K562 (cell line): ENCODE data around the gene TMEM255A. TPM values are rescaled to one million over a fixed set of nuclear protein-coding genes. Genes with fewer than 3 reads are reported as not detected.
A peak's percentile ranks its signal among the peaks of the same experiment; 100 is the strongest.

Source experiments
- ATAC-seq: fragments of 200-7000 bp; cut with Tn5 transposase; 3 replicates; pipeline ENCODE4 v1.9.1; 2020; ENCODE audit warnings: moderate library complexity
- BruUV-seq: library from RNA; stranded (reverse); fragments of 400-500 nt; replicated peaks from 2 replicates; lab custom pipeline; 2021; lab: Mats Ljungman, UMichigan
- CTCF ChIA-PET: fragments of 300-600 bp; formaldehyde crosslinking; extraction: SDS; loops from one replicate; lab custom pipeline; 2021; ENCODE audit warnings: low intra/inter-chr PET ratio; lab: Yijun Ruan, JAX
- POLR2A ChIA-PET: fragments of 300-600, 350-650 bp; sonication (Branson Sonifier 250); formaldehyde crosslinking; extraction: SDS; loops from one replicate; lab custom pipeline; 2021; ENCODE audit warnings: antibody characterized with exemption, inconsistent platforms; lab: Yijun Ruan, JAX
- DNase-seq, 4 experiments: peaks; one replicate each; pipeline versions ENCODE4 v3.0.0 to v3.0.0-alpha.2; 2011 to 2018; ENCODE audit warnings: low spot score in 3 of 4, mixed read lengths in 3 of 4; ENCODE audit errors: extremely low read depth in 1 of 4
- FAIRE-seq: peaks from 2 replicates; lab custom pipeline; 2011; peaks lifted over from hg19 to GRCh38; lab: Jason Lieb, UNC
- H2AFZ ChIP-seq: 2 replicates; pipeline ENCODE4 v1.6.0; 2011; ENCODE audit warnings: low read depth, low read length, control low read depth, inconsistent platforms
- H3K27ac ChIP-seq: fragments of 200-600 bp; 3 replicates; pipeline ENCODE4 v1.8.0; 2011; ENCODE audit warnings: low read depth, mild to moderate bottlenecking, control low read depth, inconsistent platforms, low read length, moderate library complexity, mixed read lengths; ENCODE audit errors: extremely low read depth
- H3K27me3 ChIP-seq, 2 experiments: fragments of 300-600 bp in 1 of 2; 2 replicates in 1 of 2; 3 replicates in 1 of 2; pipeline versions ENCODE4 v1.6.0 to v1.8.0; 2011; ENCODE audit warnings: inconsistent platforms in 2 of 2, low read length in 2 of 2, mild to moderate bottlenecking in 1 of 2, mixed read lengths in 1 of 2, moderate library complexity in 1 of 2; ENCODE audit not compliant: control insufficient read depth in 2 of 2, insufficient read depth in 2 of 2
- H3K36me3 ChIP-seq: fragments of 300-600 bp; 3 replicates; pipeline ENCODE4 v1.8.0; 2011; ENCODE audit warnings: mild to moderate bottlenecking, low read length, inconsistent platforms; ENCODE audit not compliant: control insufficient read depth, insufficient read depth
- H3K4me1 ChIP-seq, 2 experiments: fragments of 200-600 bp in 1 of 2; replicated peaks in 1 of 2; 2 replicates in 1 of 2; 3 replicates in 1 of 2; pipeline versions ENCODE4 v1.5.1 to v1.8.0; 2011; ENCODE audit warnings: inconsistent platforms in 2 of 2, low read length in 2 of 2, mild to moderate bottlenecking in 1 of 2, mixed read lengths in 1 of 2, moderate library complexity in 1 of 2; ENCODE audit not compliant: control insufficient read depth in 2 of 2, insufficient read depth in 2 of 2
- H3K4me2 ChIP-seq: 2 replicates; pipeline ENCODE4 v1.6.1; 2011; ENCODE audit warnings: low read length, control low read depth, inconsistent platforms, mixed read lengths; ENCODE audit not compliant: insufficient read depth
- H3K4me3 ChIP-seq: fragments of 200-600 bp; sonication (generic), shearing (Covaris generic); 2 replicates; pipeline ENCODE4 v1.5.1; 2016; ENCODE audit warnings: control low read depth, inconsistent platforms
- H3K79me2 ChIP-seq: fragments of 200-600 bp; 3 replicates; pipeline ENCODE4 v1.8.0; 2011; ENCODE audit warnings: low read length, inconsistent platforms; ENCODE audit not compliant: control insufficient read depth, insufficient read depth
- H3K9ac ChIP-seq, 2 experiments: 2 replicates each; pipeline versions ENCODE4 v1.6.0 to v1.6.1; 2011; ENCODE audit warnings: low read depth in 2 of 2, low read length in 2 of 2, control low read depth in 1 of 2, inconsistent platforms in 1 of 2, mild to moderate bottlenecking in 1 of 2, mixed read lengths in 1 of 2; ENCODE audit not compliant: insufficient read depth in 1 of 2
- H3K9me1 ChIP-seq: one replicate; pipeline ENCODE4 v1.6.0; 2011; ENCODE audit warnings: inconsistent platforms, mild to moderate bottlenecking, low read length, moderate library complexity; ENCODE audit not compliant: control insufficient read depth, insufficient read depth
- H3K9me3 ChIP-seq: replicated peaks from 2 replicates; pipeline ENCODE4 v1.5.1; 2011; ENCODE audit warnings: low read depth, low read length, inconsistent platforms; ENCODE audit not compliant: control insufficient read depth, insufficient read depth
- H4K20me1 ChIP-seq: replicated peaks from 2 replicates; pipeline ENCODE4 v1.6.1; 2011; ENCODE audit warnings: low read length, inconsistent platforms, mixed read lengths; ENCODE audit not compliant: control insufficient read depth, insufficient read depth
- ARID3A ChIP-seq: IDR thresholded peaks from 2 replicates; pipeline ENCODE4 v1.6.1; 2012; ENCODE audit warnings: low read depth, low read length, improper control_type of control experiment, borderline replicate concordance
- C11orf30 ChIP-seq: fragments of 450-650 bp; IDR thresholded peaks from 2 replicates; pipeline ENCODE4 v1.6.1; 2016; ENCODE audit warnings: low read depth, mild to moderate bottlenecking
- ESRRA ChIP-seq: fragments of 450-650 bp; IDR thresholded peaks from 2 replicates; pipeline ENCODE4 v1.6.1; 2014; ENCODE audit warnings: low read depth, mild to moderate bottlenecking, moderate library complexity, borderline replicate concordance
- FOS ChIP-seq: IDR thresholded peaks from 3 replicates; pipeline ENCODE4 v1.6.1; 2011; ENCODE audit not compliant: insufficient read length; ENCODE audit errors: extremely low read depth
- FOXA1 ChIP-seq: fragments of 450-650 bp; IDR thresholded peaks from 2 replicates; pipeline ENCODE4 v1.6.1; 2016; ENCODE audit warnings: mild to moderate bottlenecking, borderline replicate concordance
- FOXJ3 ChIP-seq: sonication (generic); formaldehyde crosslinking; IDR thresholded peaks from 2 replicates; pipeline ENCODE4 v1.4.0; 2020; ENCODE audit warnings: mild to moderate bottlenecking, missing genetic modification reagents
- MXD1 ChIP-seq: fragments of 250-450 bp; sonication (Bioruptor Pico); IDR thresholded peaks from 2 replicates; pipeline ENCODE4 v1.8.0; 2021; ENCODE audit warnings: borderline replicate concordance, mild to moderate bottlenecking, moderate library complexity; ENCODE audit not compliant: poor library complexity, severe bottlenecking
- NFE2 ChIP-seq: IDR thresholded peaks from 2 replicates; pipeline ENCODE4 v1.6.1; 2014; ENCODE audit warnings: antibody characterized with exemption, low read depth
- PHTF2 ChIP-seq: fragments of 250-450 bp; sonication (Bioruptor Pico); IDR thresholded peaks from 2 replicates; pipeline ENCODE4 v1.5.0; 2021; ENCODE audit warnings: mild to moderate bottlenecking
- SRSF9 ChIP-seq: fragments of 200-400 bp; formaldehyde crosslinking; IDR thresholded peaks from 2 replicates; pipeline ENCODE4 v1.6.1; 2017; ENCODE audit warnings: low read depth, low read length, borderline replicate concordance
- ZBTB49 ChIP-seq: sonication (generic); formaldehyde crosslinking; IDR thresholded peaks from 2 replicates; pipeline ENCODE4 v1.8.0; 2022; ENCODE audit warnings: missing genetic modification reagents, mild to moderate bottlenecking, borderline replicate concordance
- ZNF316 ChIP-seq: fragments of 450-650 bp; IDR thresholded peaks from 2 replicates; pipeline ENCODE4 v1.6.1; 2016
- ZNF518B ChIP-seq: fragments of 250-450 bp; sonication (Bioruptor Pico); IDR thresholded peaks from 2 replicates; pipeline ENCODE4 v1.5.0; 2021; ENCODE audit warnings: mild to moderate bottlenecking, moderate library complexity
- WGBS: fragments of 100-300 bp; shearing (Covaris generic); methylation state at CpG from one replicate; pipeline ENCODE4 v1.1.6; 2016; ENCODE audit warnings: low coverage, mixed read lengths; ENCODE audit not compliant: insufficient coverage; ENCODE audit errors: missing lambda C conversion rate; 5-methylcytosine and 5-hydroxymethylcytosine counted together
- in situ Hi-C: fragments of 300-500 bp; cut with MboI; formaldehyde crosslinking; loops from 4 replicates; pipeline ENCODE4 v1.15.0; 2018; ENCODE audit warnings: inconsistent platforms, mixed read lengths
- intact Hi-C: fragments of 100-400 bp; cut with micrococcal nuclease; formaldehyde crosslinking; loops from 2 replicates; pipeline ENCODE4 v1.14.2; 2022
- polyA plus RNA-seq, 8 experiments: library from polyadenylated mRNA; depleted of rRNA in 4 of 8; stranded (reverse) in 5 of 8; unstranded in 3 of 8; fragments of >200 nt; fragmentation: Nextera tagmentation in 2 of 8; fragmentation: Illumina TruSeq in 1 of 8; extraction: Ambion mirVana in 2 of 8; extraction: Trizol in 1 of 8; gene quantifications; 2 replicates each; pipeline versions ENCODE4 v1.2.1 to v1.2.3, GENCODE V29; 2011 to 2014; ENCODE audit warnings: inconsistent platforms in 1 of 8, missing spikeins in 1 of 8
- total RNA-seq, 7 experiments: library from RNA; depleted of rRNA in 6 of 7; stranded (reverse); fragments of >200 nt in 6 of 7; fragmentation: Illumina TruSeq in 2 of 7; extraction: Trizol in 2 of 7; gene quantifications; 2 replicates each; pipeline versions ENCODE4 v1.2.1 to v1.2.3, GENCODE V29; 2011 to 2021; ENCODE audit warnings: low replicate concordance in 1 of 7

The TMEM255A gene
- total and polyA plus RNA-seq, 9 of the 15 experiments (the other 6 are each of a cell fraction or from before 2014, with no cell fraction given), result 0.01 TPM; not detected in 8

GRCh38 chrX:120304256-120304655 is 7.0 kb downstream of the TMEM255A start (continued):
- TF ChIP-seq FOXJ3 (CRISPR knock-in tag) (no peak), NFE2 (0 out of 2 replicates have a peak, but pooled peaks have one; percentile 8), MXD1 (CRISPR knock-in tag) (no peak), ZBTB49 (CRISPR knock-in tag) (no peak), FOXA1 (no peak)

- Histone ChIP-seq H4K20me1 (no peaks in the 10 kb centered on the region), H2AFZ (no peak overlapping the region), H3K27ac (no peak overlapping the region), H3K4me3 (no peak overlapping the region), H3K9me3 (no peaks in the 10 kb centered on the region), H3K4me1 (peaks cover 0 to 11% of the 10 kb centered on the region in 2 experiments; a peak in 3 of 5 replicates), H3K36me3 (no peaks in the 10 kb centered on the region), H3K79me2 (no peaks in the 10 kb centered on the region), H3K9me1 (no peaks in the 10 kb centered on the region), H3K9ac (no peak overlapping the region), H3K4me2 (no peak overlapping the region), H3K27me3 (no peaks in the 10 kb centered on the region)
- intact Hi-C loops (loop anchor here (5.0 kb wide), 1 partner anchor 50 kb away; the partner anchor contains the start of gene ZBTB33), in situ Hi-C loops (no loop called here)
- no TSS peak for BruUV-seq
- 22% methylated on average over 1 of the region's 4 CpGs for WGBS
- ATAC-seq (no peak), FAIRE-seq (no peak), DNase-seq (no peak)
- TF ChIP-seq ESRRA, result no peak
- peak; percentile 63 for TF ChIP-seq ZNF316
- TF ChIP-seq ARID3A, result no peak
- TF ChIP-seq SRSF9, result no peak
- TF ChIP-seq FOS, result no peak
- no peak for TF ChIP-seq PHTF2 (CRISPR knock-in tag)
- peak; percentile 28; the same call in 1 of the 2 replicates for TF ChIP-seq C11orf30
- TF ChIP-seq ZNF518B (CRISPR knock-in tag), result no peak
- POLR2A ChIA-PET, result interaction anchor here (1.1 kb wide), 1 partner anchor 18 kb away, joined by 3 read pairs; no protein-coding TSS in a partner anchor
- CTCF ChIA-PET, result no interaction called here
Measured at GRCh38 chrX:120302434-120302833, 8.8 kb downstream of the TMEM255A start.
